ENCODE measurements around the gene MYH8.

DNA sequence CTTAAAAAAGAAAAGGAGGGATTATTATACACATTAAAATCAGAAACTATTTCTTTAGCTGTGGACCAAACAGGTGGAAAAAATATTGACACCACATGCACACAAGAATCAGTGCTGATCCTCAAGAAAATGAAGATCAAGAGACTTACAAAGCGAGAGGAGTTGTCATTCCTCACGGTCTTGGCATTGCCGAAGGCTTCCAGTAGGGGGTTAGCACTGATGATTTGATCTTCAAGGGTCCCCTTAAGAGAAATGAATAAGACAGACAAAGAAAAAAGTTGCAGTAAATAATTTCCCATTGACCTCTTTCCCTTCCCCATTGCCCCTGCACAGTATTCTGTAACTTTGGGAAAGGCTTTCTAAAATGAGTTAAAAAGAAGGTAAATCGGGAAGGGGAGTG is 41.7 kb upstream of the MYH8 start:
- TF ChIP-seq POLR2A (IDR thresholded peaks at IDR 0.05) = no peak
- TF ChIP-seq, protein P1, sequence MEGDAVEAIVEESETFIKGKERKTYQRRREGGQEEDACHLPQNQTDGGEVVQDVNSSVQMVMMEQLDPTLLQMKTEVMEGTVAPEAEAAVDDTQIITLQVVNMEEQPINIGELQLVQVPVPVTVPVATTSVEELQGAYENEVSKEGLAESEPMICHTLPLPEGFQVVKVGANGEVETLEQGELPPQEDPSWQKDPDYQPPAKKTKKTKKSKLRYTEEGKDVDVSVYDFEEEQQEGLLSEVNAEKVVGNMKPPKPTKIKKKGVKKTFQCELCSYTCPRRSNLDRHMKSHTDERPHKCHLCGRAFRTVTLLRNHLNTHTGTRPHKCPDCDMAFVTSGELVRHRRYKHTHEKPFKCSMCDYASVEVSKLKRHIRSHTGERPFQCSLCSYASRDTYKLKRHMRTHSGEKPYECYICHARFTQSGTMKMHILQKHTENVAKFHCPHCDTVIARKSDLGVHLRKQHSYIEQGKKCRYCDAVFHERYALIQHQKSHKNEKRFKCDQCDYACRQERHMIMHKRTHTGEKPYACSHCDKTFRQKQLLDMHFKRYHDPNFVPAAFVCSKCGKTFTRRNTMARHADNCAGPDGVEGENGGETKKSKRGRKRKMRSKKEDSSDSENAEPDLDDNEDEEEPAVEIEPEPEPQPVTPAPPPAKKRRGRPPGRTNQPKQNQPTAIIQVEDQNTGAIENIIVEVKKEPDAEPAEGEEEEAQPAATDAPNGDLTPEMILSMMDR (IDR thresholded peaks at IDR 0.05) = no peak

Data from uterus (tissue), 2 donors.